Fibroblast of skin of scalp (primary cell): ENCODE data around the gene TSEN2.

Source experiments
- DNase-seq: peaks from one replicate; pipeline ENCODE4 v3.0.0-alpha.2; 2013

The TSEN2 gene

DNA sequence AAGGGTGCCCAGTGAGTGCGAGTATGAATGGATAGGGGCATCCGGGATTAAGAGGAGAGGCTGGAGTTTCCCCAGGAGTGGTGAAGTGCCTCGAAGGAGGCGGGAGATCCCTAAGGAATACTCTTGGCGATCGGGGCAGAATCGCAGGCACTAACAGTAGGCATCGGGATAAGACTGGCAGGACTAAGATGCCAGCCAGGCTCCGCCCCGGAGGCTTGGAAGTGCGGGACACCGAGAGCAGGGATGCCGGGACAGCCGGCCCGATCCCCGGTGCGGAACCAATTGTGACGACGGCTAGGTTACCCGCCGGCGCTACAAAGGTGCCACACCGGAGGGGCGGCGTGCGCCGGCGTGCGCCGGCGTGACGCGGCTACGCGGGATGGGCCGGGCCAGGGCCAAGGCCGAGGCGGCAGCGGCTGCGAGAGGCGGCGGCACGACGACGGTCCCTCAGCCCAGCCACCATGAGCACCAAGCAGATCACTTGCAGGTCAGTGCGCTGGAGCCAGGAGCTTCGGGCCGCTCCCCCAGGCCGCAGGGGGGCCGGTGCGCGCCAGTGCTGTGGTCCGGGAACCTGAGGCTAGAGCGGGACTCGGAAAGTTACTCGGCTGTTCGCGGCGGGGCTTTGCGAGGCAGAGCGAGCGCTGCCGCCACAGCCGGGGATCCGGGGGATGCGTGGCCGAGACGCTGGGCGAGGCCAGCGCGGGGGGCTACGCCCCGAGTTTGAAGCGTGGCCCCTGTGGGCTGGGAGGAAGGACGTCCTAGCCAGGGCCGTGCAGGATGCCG is 72.6 kb downstream of the TSEN2 start, which contains the start of gene MKRN2:
MKRN2 (plus strand) TSS at position 398 of the 783 bp plus-strand sequence; CDS start at position 462, 64 bp downstream.
- DNase-seq = peak; percentile 88

DNA sequence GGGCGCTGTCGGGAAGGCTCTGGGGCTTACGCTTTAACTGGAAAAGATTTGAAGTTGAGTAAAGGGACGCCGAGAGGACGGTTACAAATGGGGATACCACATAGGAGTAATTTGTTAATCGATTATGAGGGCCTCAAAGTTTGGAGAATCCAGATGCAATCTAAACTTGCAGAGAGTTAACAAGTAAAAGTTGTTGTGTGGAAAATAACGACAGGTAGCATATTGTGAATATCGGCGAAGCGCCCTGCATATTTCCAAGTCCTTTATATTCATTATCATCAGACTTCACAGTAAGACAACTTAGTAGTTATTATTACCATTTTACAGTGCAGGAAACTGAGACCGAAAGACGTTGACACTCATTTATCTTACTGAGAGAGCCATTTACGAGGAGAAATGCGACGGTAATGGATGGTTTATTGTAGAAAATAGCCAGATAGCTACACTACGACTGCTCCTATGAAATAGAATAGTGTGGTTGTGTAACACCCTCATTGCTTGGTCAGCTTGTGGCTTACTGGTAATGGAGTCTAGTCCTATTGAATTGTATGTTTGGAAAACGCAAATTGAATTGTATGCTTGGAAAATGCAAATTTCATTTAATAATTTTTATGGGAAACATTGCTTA is 73.3 kb downstream of the TSEN2 start:
- DNase-seq = peak; percentile 29

DNA sequence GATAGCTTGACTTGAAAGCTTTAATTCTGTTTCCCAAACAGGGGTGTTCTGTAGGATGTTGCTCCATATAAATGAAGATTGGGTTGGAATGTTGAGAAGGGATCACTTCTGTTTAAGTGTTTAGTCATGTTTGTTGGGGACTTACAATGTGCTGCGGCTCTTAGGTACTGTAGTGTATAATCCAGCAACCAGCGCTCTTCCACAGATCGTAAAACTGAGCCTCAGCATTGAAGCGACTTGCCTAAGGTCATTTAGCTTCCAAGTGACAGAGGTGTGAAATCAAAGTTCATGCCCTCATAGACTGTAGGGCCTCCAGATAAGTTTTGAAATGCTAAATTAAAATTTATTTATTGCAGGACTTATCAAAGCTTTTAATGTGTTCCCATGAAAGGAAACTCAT is 74.4 kb downstream of the TSEN2 start:
- no peak for DNase-seq

DNA sequence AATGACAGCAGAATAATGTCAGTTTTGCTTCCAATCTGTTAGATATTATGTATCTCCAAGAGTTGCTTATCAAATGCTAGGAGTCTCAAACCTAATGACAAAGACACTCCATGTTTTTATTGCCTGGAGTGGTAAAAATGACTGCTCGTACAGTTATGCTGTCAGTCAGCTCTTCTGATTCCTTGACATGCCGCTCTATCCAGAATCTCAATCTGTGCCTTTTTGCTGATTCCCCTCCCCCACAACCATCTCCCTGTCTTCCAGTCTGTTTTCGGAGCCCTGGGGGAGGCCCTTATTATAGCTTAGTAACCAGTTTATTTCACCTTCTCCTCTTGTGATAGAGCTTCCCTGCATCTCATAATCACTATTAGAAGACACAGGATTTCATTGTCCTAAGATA is 75.2 kb downstream of the TSEN2 start:
- no peak for DNase-seq

DNA sequence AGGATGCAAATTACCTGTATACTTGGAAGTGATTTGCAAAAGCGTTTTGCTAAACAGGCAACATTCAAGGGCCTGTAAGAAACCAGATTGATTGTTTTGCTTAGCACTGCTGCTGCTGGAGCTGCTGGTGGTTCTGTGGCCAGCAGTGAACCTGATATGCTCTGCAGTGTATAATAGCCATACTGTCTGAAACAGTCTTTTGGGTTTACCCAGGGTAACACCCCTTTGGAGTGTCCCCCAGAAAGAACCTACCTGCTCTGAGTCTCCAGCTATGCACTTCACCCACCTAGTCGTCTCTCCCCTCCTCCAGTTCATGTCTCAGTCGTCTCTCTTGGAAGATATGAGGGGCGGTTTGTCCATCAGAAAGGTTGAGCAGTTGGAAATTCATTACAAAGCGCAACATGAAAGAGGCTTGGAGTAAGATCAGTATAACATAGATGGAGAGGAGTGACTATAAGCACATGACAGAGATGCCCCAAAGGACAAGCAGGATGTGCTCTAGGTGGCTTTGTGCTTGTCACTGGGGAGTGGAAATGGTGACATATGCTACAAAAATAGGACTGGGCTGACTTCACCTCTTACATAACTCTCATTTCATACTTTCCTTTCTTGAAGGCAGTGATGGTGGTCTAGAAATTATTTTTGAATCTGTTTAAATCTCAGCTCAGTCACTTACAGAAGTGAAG is 76.4 kb downstream of the TSEN2 start:
- DNase-seq = no peak

DNA sequence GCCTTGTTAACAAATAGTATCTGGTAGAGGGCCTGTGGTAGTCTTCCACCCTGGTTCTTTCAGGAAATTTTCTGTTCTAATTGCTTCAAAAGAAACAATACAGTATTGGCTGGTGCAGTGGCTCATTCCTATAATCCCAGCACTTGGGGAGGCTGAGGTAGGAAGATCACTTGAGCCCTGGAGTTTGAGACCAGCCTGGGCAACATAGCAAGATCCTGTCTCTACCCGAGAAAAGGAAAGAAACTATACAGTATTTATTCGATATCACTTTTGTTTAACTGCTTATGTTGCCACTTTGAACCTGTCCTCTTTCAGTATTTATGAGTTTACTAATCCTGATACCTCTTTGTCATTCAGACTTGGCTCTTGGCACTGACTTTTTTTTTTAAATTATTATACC is 77.1 kb downstream of the TSEN2 start:
- no peak for DNase-seq

DNA sequence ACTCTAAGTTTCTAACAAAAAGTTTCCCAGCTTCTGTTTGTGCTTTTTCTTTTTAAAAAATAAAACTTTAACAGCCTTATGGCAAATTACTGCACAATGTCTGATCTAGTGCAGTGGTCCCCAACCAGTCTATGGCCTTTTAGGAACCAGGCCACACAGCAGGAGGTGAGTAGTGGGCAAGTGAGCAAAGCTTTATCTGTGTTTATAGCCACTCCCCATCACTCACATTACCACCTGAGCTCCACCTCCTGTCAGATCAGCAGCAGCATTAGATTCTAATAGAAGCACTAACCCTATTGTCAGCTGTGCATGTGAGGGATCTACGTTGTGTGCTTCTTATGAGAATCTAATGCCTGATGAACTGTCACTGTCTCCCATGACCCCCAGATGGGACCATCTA is 78.2 kb downstream of the TSEN2 start:
- no peak for DNase-seq

DNA sequence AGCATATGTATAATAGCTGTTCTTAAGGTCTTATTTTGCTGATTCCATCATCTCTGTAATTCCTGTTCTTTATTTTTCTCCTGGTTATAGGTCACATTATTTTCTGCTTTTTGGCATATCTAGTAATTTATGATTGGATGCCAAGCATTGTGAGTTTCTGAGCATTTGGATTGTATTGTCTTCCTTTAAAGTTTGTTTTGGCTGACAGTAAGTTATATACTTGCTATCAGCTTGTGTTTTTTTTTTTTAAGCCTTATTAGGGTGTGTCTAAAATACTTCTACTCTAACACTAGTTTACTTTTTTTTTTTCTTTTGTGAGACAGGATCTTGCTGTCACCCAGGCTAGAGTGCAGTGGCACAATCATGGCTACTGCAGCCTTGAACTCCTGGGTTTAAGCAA is 82.7 kb downstream of the TSEN2 start:
- DNase-seq = no peak

DNA sequence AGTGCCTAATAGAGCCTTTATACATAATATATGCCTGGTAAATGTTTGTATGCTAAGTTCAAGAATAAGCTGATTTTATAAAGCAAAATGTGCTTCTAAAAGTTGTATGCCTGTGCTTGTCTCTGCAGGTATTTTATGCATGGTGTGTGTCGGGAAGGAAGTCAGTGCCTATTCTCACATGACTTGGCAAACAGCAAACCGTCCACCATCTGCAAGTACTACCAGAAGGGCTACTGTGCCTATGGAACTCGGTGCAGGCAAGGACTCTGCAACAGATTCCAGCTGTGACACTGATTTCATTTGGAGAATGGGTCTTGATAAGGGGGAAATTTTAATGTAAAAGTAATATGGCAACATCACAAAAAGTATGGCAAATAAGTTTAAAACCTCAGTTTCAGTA is 84.5 kb downstream of the TSEN2 start:
- DNase-seq = no peak

DNA sequence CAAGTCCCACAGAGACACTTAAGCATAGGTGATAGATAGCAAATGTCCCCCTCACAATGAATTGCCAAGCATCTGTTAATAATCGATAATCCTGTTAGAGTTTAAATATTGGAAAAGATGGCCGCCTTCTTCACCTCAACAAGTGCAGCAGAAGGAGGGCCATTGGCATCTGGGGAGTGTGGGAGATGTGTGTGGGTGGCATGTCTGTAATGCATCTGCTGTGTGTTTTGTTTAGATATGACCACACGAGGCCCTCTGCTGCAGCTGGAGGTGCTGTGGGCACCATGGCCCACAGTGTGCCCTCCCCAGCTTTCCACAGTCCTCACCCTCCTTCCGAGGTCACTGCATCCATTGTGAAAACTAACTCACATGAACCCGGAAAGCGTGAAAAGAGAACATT is 85.6 kb downstream of the TSEN2 start:
- DNase-seq = no peak

DNA sequence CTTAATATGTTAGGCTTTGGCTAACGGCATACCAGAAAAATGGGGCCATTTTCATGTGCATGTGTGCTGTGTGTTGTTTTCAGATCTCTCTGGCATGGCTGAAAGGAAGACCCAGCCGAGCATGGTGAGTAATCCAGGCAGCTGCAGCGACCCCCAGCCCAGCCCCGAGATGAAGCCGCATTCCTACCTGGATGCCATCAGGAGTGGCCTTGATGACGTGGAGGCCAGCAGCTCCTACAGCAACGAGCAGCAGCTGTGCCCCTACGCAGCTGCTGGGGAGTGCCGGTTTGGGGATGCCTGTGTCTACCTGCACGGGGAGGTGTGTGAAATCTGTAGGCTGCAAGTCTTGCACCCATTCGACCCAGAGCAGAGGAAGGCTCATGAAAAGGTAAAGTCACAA is 87.7 kb downstream of the TSEN2 start:
- DNase-seq = no peak

DNA sequence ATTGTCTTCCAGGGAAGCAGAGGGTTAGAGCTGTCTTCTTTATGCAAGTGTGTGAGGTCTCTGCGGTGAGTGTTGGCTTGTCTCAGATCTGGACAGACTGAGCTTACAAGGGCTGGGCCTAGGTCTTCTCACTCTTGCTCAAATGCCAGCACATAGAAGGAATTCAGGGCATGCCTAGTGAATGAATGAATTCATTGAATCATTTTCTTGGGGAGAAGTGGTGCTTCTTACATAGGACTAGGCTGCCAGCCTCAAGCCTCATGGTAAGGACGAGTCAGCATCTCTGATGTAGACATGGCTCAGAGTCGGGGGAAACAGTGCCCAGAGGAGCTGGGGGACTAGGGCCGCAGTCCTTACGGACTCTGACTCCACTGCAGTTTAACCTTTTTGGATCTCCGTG is 89.9 kb downstream of the TSEN2 start:
- no peak for DNase-seq

DNA sequence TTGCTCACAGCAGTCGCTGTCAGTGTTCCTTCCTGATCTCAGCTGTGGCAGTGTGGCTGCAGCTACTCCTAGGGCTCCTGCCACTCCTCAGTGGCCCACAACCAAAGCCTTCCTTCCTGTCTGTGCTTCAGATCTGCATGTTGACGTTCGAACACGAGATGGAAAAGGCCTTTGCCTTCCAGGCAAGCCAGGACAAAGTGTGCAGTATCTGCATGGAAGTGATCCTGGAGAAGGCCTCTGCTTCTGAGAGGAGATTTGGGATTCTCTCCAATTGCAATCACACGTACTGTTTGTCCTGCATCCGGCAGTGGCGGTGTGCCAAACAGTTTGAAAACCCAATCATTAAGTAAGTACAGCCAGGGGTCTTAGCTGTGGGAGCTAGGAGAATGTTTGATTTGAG is 90.4 kb downstream of the TSEN2 start:
- no peak for DNase-seq

DNA sequence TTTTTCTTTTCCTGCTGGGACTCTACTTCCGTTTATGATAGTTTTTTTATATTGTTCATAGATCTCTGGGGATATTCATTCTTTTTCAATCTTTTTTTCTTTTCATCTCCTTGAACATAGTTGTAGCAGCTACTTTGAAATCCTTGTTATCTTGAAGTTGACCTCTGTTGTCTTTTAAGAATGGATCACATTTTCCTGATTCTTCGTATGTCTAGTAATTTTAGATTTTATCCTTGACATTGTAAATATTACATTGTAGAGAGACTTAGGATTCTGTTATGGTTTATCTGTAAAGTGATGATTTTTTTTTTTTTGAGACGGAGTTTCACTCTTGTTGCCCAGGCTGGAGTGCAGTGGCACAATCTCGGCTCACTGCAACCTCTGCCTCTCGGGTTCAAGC is 93.1 kb downstream of the TSEN2 start:
- DNase-seq = no peak

DNA sequence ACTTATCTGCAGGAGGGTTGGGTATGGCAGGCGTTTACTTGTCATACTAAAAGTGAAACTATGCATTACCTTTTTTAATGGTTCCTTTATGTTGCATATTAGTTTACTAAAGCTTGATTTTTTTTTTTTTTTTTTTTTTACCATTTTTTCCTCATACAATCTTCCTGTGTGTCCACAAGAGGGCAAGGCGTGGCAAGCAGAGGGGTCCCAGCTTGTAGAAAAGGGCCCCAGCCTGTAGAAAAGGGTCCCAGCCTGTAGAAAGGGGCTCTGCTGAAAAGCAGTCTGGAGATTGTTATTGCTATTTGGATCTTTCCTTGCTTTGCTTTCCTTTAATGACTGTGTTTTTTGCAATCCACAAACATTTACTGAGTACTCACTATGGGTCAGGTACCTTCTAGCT is 94.5 kb downstream of the TSEN2 start:
- DNase-seq = no peak

DNA sequence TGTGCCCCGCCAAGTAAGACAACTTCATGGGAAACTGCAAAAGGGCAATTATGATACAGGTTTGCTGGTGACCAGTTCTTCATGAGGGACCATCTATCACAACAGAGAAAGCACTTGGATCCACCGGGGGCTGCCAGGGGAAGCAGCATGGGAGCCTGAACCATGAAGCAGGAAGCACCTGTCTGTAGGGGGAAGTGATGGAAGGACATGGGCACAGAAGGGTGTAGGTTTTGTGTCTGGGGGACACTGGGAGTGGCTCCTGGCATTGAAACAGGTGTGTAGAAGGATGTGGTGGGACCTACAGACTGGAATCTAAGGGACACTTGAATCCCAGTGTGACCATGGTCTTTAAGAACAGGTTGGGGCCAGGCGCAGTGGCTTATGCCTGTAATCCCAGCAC is 95.2 kb downstream of the TSEN2 start:
- no peak for DNase-seq

DNA sequence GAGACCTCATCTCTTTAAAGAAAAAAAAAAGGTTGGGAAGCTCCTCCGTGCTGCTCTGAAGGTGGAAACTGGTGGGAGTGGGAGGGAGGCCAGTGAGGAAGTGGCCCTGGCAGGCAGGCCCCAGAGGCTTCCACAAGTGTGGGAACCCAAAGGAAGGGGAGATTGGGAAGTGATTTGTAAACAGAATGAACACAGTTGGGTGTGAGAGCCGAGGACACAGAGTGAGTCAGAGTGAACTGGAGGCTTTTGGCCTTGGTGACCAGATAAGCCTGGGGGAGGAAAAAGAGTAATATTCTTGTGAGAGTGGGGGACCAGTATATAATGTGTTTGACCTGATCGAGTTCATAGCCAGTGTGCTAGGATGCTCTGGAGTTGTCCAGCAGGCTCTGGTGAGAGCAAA is 95.6 kb downstream of the TSEN2 start:
- no peak for DNase-seq

DNA sequence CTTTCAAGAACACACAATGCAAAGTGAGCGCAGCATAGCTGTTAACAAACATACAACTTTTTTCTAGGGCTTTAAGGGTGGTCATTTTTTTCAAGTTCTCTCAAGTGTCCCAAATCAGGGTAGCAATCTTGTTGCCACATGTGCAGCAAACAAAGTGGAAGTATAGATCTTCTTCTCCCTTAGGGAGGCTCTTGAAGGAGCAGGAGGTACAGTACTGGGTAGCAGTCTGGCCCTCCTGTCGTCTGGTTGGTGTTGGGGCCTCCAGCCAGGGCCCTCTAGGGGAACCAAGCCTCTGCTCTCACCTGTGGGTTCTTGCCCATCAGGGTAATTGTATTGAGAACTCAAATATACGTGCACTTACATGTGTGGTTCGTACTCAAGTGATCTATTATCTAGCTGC is 98.5 kb downstream of the TSEN2 start:
- no peak for DNase-seq
